GM12892 (cell line): ENCODE data around the gene RAB27A.
A peak's percentile ranks its signal among the peaks of the same experiment; 100 is the strongest.

Experiments
- POLR2A ChIP-seq: IDR thresholded peaks from 2 replicates; pipeline ENCODE4 v1.6.1; 2011; ENCODE audit warnings: low read depth, low read length, control low read depth
- POLR2AphosphoS5 ChIP-seq: IDR thresholded peaks from 2 replicates; pipeline ENCODE4 v1.6.1; 2011; ENCODE audit warnings: low read depth, low read length, control low read depth
- TAF1 ChIP-seq: IDR thresholded peaks from 2 replicates; pipeline ENCODE4 v1.6.1; 2011; ENCODE audit warnings: low read depth, mild to moderate bottlenecking, control low read depth, low read length, borderline replicate concordance

- TF ChIP-seq TAF1 = no peak
- no peak; the same call in 1 of the 2 replicates for TF ChIP-seq POLR2A
- TF ChIP-seq POLR2AphosphoS5 = peak; percentile 62; the same call in 1 of the 2 replicates
Measured at GRCh38 chr15:55277116-55277564, 12.5 kb downstream of the RAB27A start.
